GM06990 (cell line): ENCODE results near the gene PDCD4.
"Not testable (repeated sequence)": the region's sequence is repeated elsewhere in the genome, so short reads cannot be mapped to it uniquely, and the experiment has no call there.

Experiments used
- DNase-seq: peaks from one replicate; pipeline ENCODE4 v3.0.0-alpha.2; 2011; ENCODE audit not compliant: insufficient read length; ENCODE audit errors: extremely low read depth
- H3K27me3 ChIP-seq: replicated peaks from 2 replicates; pipeline ENCODE4 v1.6.0; 2011; ENCODE audit warnings: low read length; ENCODE audit not compliant: control insufficient read depth, insufficient read depth
- H3K36me3 ChIP-seq: 2 replicates; pipeline ENCODE4 v1.5.1; 2011; ENCODE audit warnings: low read length; ENCODE audit not compliant: control insufficient read depth, insufficient read depth
- H3K4me3 ChIP-seq: replicated peaks from 2 replicates; pipeline ENCODE4 v1.5.1; 2011; ENCODE audit warnings: low read depth, mild to moderate bottlenecking, control low read depth, low read length
- TF ChIP-seq, protein P1 (sequence below): IDR thresholded peaks from 2 replicates; pipeline ENCODE4 v1.5.1; 2011; ENCODE audit warnings: low read length, control low read depth, mild to moderate bottlenecking, inconsistent platforms; ENCODE audit not compliant: insufficient read depth, poor library complexity, severe bottlenecking

The PDCD4 gene

DNA sequence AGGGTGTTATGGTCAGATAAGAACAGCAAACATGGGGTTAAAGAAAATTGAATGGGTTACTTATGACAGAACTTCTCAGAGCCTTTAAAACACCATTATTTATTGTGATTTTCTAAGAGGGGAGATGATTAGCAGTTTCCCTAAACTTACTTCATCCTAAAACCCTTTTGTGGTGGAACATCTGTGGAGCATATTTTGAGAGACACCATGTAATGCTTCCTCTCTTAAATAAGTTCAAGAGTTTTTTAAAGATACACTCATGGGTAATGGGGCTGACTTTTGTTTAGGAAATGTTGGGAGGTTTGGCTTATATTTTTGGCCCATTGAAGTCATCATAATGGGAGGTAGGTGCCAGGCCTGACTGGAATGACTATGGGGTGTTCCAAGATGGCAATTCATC, 8.4 kb upstream of the PDCD4 start:
- H3K36me3 ChIP-seq = no peaks in the 10 kb centered on the region
- TF ChIP-seq, protein P1, sequence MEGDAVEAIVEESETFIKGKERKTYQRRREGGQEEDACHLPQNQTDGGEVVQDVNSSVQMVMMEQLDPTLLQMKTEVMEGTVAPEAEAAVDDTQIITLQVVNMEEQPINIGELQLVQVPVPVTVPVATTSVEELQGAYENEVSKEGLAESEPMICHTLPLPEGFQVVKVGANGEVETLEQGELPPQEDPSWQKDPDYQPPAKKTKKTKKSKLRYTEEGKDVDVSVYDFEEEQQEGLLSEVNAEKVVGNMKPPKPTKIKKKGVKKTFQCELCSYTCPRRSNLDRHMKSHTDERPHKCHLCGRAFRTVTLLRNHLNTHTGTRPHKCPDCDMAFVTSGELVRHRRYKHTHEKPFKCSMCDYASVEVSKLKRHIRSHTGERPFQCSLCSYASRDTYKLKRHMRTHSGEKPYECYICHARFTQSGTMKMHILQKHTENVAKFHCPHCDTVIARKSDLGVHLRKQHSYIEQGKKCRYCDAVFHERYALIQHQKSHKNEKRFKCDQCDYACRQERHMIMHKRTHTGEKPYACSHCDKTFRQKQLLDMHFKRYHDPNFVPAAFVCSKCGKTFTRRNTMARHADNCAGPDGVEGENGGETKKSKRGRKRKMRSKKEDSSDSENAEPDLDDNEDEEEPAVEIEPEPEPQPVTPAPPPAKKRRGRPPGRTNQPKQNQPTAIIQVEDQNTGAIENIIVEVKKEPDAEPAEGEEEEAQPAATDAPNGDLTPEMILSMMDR = no peak

GRCh38 chr10:110863956-110864355, 7.8 kb upstream of the PDCD4 start:
- TF ChIP-seq, protein P1 = no peak
- H3K4me3 ChIP-seq = no peak overlapping the region
- DNase-seq = no peak
- no peaks in the 10 kb centered on the region for H3K36me3 ChIP-seq
- no peaks in the 10 kb centered on the region for H3K27me3 ChIP-seq

More for the DNA sequence above, 8.4 kb upstream of the PDCD4 start:
- Histone ChIP-seq H3K4me3 (no peak overlapping the region), H3K27me3 (no peaks in the 10 kb centered on the region)
- no peak for DNase-seq

- Histone ChIP-seq H3K4me3 (peak overlapping the region; percentile 52), H3K36me3 (no peaks in the 10 kb centered on the region), H3K27me3 (no peaks in the 10 kb centered on the region)
- peak; percentile 67 for DNase-seq
- TF ChIP-seq, protein P1 = no peak
Observed at GRCh38 chr10:110864662-110865140, 7.0 kb upstream of the PDCD4 start.

GRCh38 chr10:110865186-110865808, 6.4 kb upstream of the PDCD4 start:
- no peak for DNase-seq

GRCh38 chr10:110865809-110866482, 5.8 kb upstream of the PDCD4 start:
- H3K4me3 ChIP-seq = no peak overlapping the region
- peak; percentile 53 for DNase-seq
- TF ChIP-seq, protein P1 = no peak
- no peaks in the 10 kb centered on the region for H3K36me3 ChIP-seq
- no peaks in the 10 kb centered on the region for H3K27me3 ChIP-seq

More at GRCh38 chr10:110865186-110865808, 6.4 kb upstream of the PDCD4 start:
- no peaks in the 10 kb centered on the region for H3K36me3 ChIP-seq
- peak overlapping the region; percentile 52 for H3K4me3 ChIP-seq
- H3K27me3 ChIP-seq = no peaks in the 10 kb centered on the region
- TF ChIP-seq, protein P1 = no peak

DNA sequence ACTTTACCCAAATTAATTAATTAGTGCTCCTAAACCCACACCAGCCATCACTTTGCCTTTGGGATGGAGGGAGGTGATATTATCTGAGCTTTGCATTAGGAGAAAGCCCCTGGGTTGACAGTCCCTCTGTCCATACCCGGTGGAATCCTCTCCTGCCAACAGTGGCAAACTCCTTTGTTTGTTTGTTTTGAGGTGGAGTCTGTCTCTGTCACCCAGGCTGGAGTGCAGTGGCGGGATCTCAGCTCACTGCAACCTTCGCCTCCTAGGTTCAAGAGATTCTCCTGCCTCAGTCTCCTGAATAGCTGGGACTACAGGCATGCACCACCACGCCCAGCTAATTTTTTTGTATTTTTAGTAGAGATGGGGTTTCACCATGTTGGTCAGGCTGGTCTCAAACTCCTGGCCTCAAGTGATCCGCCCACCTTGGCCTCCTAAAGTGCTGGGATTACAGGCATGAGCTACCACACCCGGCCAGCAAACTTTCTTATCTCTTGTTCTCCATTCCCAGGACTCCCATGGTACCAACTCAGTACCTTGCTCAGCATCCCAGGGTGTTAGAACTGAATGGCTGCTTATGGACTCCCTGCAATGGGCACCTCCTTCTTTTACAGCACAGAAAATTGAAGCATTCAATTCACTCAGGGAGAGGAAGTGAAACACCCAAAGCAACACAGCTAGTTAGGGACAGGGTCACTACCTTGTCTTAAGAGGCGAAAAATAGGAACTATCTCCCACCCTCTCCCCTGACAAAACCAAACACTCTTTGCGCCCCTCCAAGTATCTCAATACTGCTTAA, 4.5 kb upstream of the PDCD4 start:
- DNase-seq = peak; percentile 60
- H3K27me3 ChIP-seq, H3K36me3 ChIP-seq, H3K4me3 ChIP-seq: not testable (repeated sequence)
